ENCODE results near the gene PDIA6.

DNA sequence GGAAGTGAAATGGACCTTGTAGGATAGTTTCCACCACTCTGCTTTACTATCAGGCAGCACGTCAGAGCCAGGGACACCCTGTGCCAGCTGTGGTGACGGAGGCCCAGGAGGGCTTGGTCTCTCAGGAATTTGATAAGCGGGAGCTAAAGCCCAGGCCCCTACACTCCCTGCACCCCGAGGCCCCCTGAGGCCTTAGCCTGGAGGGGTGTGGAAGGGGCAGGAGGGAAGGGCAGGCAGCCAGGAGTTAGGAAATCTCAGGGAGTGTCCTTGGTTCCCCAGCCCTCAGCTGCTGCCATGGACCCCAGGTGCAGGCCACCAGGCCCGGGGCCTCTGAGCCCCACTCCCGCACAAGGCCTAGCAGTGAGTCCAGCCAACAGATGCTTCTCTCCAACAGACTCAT, 38.2 kb downstream of the PDIA6 start:
- TF ChIP-seq, protein P1, sequence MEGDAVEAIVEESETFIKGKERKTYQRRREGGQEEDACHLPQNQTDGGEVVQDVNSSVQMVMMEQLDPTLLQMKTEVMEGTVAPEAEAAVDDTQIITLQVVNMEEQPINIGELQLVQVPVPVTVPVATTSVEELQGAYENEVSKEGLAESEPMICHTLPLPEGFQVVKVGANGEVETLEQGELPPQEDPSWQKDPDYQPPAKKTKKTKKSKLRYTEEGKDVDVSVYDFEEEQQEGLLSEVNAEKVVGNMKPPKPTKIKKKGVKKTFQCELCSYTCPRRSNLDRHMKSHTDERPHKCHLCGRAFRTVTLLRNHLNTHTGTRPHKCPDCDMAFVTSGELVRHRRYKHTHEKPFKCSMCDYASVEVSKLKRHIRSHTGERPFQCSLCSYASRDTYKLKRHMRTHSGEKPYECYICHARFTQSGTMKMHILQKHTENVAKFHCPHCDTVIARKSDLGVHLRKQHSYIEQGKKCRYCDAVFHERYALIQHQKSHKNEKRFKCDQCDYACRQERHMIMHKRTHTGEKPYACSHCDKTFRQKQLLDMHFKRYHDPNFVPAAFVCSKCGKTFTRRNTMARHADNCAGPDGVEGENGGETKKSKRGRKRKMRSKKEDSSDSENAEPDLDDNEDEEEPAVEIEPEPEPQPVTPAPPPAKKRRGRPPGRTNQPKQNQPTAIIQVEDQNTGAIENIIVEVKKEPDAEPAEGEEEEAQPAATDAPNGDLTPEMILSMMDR (IDR thresholded peaks at IDR 0.05): no peak
- no peak for TF ChIP-seq ZFX (IDR thresholded peaks at IDR 0.05; ENCODE audit: borderline replicate concordance)

All from 22Rv1 (cell line).